ENCODE results near the gene CCNL1.

The CCNL1 gene

DNA sequence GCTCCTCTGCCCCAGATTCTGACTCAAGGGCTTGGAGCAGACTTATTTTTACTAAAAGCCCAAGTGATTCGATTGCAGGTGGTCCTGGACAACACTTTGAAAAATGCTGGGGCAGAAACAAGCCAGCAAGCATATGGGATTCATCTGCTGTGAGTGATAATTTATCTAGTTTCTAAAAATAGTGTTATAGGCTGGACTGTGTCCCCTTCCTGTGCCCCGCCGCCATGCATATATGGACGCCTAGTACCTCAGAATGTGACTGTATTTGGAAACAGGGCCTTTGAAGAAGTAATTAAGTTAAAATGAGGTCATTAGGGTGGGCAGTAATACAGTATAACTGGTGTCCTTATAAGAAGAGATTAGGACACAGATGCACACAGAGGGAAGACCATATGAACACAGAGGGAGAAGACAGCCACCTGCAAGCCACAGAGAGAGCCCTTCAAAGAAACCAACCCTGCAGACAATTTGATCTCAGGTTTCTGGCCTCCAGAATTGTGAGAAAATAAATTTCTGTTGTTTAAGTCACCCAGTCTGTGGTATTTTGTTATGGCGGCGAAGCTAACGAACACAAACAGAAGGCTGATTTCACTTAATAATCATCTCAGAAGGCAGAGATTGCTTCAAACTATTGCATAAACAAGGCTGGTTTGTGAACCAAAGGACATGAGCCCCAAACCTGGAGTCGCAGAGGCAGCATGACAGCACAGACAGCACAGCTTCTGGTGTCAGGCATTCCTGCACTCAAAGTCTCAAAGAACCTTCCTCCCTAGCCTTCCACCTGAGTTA lies 59.1 kb downstream of the CCNL1 start:
- DNase-seq (ENCODE audit: low spot score), result no peak

DNA sequence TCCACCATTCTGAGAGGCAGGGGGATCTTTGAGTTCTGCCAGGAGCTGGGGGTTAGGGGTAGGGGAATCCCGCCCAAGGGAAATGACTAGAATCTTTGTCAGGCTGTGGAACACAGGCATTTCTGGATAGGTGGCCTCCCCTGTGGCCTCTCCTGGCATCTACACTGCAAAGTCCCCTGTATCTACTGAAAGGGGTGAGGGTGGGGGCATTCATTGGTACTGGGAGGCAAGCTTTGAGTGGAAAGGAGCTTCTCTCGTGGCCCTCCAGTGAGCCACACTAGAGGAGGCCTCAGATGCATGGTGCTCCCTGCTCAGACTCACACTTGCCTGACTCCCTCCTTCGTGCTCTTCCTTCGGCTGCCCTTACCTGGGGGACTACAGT lies 59.9 kb downstream of the CCNL1 start:
- TF ChIP-seq, protein P1, sequence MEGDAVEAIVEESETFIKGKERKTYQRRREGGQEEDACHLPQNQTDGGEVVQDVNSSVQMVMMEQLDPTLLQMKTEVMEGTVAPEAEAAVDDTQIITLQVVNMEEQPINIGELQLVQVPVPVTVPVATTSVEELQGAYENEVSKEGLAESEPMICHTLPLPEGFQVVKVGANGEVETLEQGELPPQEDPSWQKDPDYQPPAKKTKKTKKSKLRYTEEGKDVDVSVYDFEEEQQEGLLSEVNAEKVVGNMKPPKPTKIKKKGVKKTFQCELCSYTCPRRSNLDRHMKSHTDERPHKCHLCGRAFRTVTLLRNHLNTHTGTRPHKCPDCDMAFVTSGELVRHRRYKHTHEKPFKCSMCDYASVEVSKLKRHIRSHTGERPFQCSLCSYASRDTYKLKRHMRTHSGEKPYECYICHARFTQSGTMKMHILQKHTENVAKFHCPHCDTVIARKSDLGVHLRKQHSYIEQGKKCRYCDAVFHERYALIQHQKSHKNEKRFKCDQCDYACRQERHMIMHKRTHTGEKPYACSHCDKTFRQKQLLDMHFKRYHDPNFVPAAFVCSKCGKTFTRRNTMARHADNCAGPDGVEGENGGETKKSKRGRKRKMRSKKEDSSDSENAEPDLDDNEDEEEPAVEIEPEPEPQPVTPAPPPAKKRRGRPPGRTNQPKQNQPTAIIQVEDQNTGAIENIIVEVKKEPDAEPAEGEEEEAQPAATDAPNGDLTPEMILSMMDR (IDR thresholded peaks at IDR 0.05; ENCODE audit: extremely low read depth, insufficient read depth, missing control alignments), result no peak
- DNase-seq (ENCODE audit: low spot score), result no peak
- in situ Hi-C loops (cut with MboI; ENCODE audit: low pct_unique_long_range_greater_than_20kb, low sequenced_read_pairs, unreplicated experiment), result no loop called here

More for the DNA sequence above, 59.1 kb downstream of the CCNL1 start:
- in situ Hi-C loops (cut with MboI; ENCODE audit: low pct_unique_long_range_greater_than_20kb, low sequenced_read_pairs, unreplicated experiment), result no loop called here
- TF ChIP-seq, protein P1 (IDR thresholded peaks at IDR 0.05; ENCODE audit: extremely low read depth, insufficient read depth, missing control alignments), result no peak

DNA sequence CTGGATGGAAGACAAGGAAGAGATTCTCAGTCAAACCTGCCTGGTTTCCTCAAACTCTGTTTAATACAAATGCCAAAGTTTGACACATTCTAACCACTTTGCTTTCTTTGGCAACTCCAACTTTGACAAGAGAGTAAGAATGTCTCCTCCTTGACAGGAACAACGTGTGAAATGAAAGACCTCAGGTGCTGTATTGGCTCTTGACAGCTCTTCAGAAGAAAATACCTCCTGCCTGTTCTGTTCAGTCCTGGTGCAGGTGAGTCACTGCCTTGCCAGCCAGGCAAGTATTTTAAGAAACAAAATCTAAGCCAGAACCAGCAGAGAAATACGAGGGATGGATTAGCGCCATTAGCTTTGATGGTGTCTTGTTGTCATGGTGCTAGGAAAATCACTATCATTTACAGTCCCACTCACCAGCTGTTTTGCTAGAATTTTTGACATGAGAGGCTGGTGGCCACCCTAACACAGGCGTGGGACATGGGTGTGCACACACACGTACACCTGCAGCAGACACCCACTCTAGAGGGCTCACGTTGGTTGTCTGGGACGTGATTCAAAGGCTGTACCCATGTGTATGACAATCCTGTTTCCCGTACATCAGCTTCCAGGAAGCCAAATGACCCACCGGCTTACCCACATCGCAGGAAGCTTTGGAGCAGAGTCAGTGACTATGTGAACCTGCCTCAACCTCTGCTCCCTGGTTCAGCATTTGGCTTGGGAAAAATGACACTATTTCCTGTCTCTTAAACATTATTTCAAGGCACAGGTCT lies 60.4 kb downstream of the CCNL1 start:
- TF ChIP-seq, protein P1 (IDR thresholded peaks at IDR 0.05; ENCODE audit: extremely low read depth, insufficient read depth, missing control alignments), result no peak
- no peak for DNase-seq (ENCODE audit: low spot score)
- in situ Hi-C loops (cut with MboI; ENCODE audit: low pct_unique_long_range_greater_than_20kb, low sequenced_read_pairs, unreplicated experiment), result loop anchor here (25.0 kb wide), 1 partner anchor 562 kb away; no protein-coding TSS in a partner anchor

DNA sequence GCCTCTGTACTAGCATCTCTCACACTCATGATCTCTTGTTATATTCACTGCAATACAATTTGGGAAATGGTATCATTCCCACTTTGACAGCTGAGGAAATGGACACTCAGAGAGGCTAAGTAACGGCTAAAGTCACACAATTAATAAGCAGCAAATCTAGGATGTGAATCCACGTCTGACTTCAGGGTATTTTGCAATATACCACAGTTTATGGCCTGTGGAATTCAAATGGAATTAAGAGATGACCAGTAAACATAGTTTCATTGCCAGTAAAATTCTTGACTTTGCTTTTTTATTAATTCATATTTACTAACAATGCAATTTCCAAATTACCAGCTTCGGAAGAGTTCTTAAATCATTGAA lies 61.1 kb downstream of the CCNL1 start:
- DNase-seq (ENCODE audit: low spot score), result no peak
- in situ Hi-C loops (cut with MboI; ENCODE audit: low pct_unique_long_range_greater_than_20kb, low sequenced_read_pairs, unreplicated experiment), result loop anchor here (25.0 kb wide), 1 partner anchor 562 kb away; no protein-coding TSS in a partner anchor
- TF ChIP-seq, protein P1 (IDR thresholded peaks at IDR 0.05; ENCODE audit: extremely low read depth, insufficient read depth, missing control alignments), result no peak

DNA sequence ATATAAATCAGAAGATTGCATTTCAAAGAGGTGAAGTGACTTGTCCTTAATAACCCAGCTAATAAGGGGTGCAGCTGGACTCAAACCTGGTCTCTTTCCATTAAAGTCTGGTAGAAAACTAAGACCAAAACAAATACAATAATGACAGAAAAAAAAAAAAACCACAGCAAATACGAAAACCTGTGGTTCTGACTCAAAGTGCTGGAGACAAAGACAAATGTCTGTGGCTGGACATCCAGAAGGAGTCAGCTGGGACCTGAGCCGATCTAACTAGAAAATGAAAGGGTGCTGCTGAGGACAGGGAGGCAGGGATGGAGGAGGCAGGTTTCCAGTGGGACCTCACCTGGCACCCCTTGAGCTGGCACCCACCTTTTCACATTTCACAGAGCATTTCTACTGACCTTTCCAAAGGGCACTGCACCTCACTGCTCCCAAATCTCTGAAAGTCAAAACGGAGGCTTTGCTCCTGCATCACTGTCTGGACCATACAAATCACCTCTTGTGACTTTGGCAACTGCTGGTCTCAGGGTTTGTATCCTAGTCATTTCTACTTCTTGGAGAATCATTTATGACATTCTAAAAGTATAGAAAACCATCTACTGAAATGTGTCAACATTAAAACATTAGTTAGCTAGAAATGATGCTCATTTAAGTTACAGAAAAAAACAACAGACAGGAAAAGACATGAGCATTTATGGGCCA lies 61.7 kb downstream of the CCNL1 start:
- in situ Hi-C loops (cut with MboI; ENCODE audit: low pct_unique_long_range_greater_than_20kb, low sequenced_read_pairs, unreplicated experiment), result loop anchor here (25.0 kb wide), 1 partner anchor 561 kb away; no protein-coding TSS in a partner anchor
- TF ChIP-seq, protein P1 (IDR thresholded peaks at IDR 0.05; ENCODE audit: extremely low read depth, insufficient read depth, missing control alignments), result no peak
- DNase-seq (ENCODE audit: low spot score), result no peak

Data from GM13977 (cell line).